Upper lobe of right lung (tissue), 1 donor: ENCODE results near the gene SERHL2. TPM values are rescaled to one million over a fixed set of nuclear protein-coding genes. Genes with fewer than 3 reads are reported as not detected.
"Not testable (repeated sequence)": the region's sequence is repeated elsewhere in the genome, so short reads cannot be mapped to it uniquely, and the experiment has no call there.

ENCODE experiments used
- ATAC-seq: fragments of 200-7000 bp; cut with Tn5 transposase; one replicate; pipeline ENCODE4 v1.9.1; 2020; ENCODE audit warnings: mild to moderate bottlenecking, moderate library complexity
- DNase-seq: peaks from one replicate; pipeline ENCODE4 v3.0.0-alpha.2; 2020
- H3K27ac ChIP-seq: fragments of 200-600 bp; one replicate; pipeline ENCODE4 v1.8.0; 2022
- H3K27me3 ChIP-seq: fragments of 200-600 bp; one replicate; pipeline ENCODE4 v1.8.0; 2022; ENCODE audit warnings: mild to moderate bottlenecking
- H3K36me3 ChIP-seq: fragments of 200-600 bp; one replicate; pipeline ENCODE4 v1.8.0; 2022
- H3K4me1 ChIP-seq: fragments of 200-600 bp; one replicate; pipeline ENCODE4 v1.8.0; 2022
- H3K4me3 ChIP-seq: fragments of 200-600 bp; one replicate; pipeline ENCODE4 v1.8.0; 2022; ENCODE audit warnings: mild to moderate bottlenecking
- H3K9me3 ChIP-seq: fragments of 200-600 bp; one replicate; pipeline ENCODE4 v1.8.0; 2022
- CTCF ChIP-seq: fragments of 200-600 bp; IDR thresholded peaks from one replicate; pipeline ENCODE4 v1.8.0; 2022; ENCODE audit warnings: antibody characterized with exemption
- intact Hi-C: fragments of 100-400 bp; cut with DNase I; formaldehyde crosslinking; loops from one replicate; pipeline ENCODE4 v1.11.0; 2022
- total RNA-seq: library from RNA; stranded (reverse); fragmentation: NEBNext Ultra II Directional; extraction: Animal tissue kit (Norgen Biotek cat#: 25700); gene quantifications from one replicate; pipeline ENCODE4 v1.2.1, GENCODE V29; 2021
- donor health status: DM: no; HTN: yes; CAD: no; lungs with severe emphysema.

The SERHL2 gene
- total RNA-seq, 1 donor from 2014 or later = 1.2 TPM

DNA sequence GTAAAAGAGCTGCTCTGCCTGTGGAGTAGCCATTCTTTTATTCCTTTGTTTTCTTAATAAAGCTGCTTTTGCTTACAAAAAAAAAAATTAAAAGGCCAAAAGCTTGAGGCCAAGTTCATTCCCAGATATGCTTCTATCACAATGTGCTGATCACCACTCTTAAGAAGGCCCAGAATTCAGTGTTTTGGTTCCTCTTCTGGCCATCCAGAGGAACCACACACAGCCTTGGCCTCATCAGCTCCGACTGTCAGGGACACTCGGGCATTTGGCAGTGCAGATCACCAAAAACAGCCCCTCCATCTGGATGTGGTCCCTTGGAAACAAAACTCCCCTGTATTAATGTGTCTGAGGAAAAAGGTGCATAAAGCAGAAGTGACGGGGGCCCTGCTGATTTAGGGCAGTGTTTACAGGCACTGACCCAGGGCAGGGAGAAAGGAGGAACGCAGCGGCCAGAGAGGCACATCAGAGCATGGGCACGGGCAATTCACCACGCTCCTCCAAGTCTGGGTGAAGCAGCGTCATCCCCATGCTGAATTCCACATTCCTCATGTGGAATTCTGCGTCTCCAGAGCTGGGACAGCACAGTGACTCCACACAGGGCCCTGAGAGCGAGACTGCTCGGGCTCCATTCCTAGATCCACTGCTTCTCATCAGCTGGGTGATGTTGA lies 43.2 kb downstream of the SERHL2 start:
- no peak for TF ChIP-seq CTCF
- intact Hi-C loops = no loop called here
- Histone ChIP-seq H3K36me3 (peaks cover 100% of the 10 kb centered on the region), H3K4me3 (no peak overlapping the region), H3K4me1 (peaks cover 10% of the 10 kb centered on the region), H3K27me3 (no peaks in the 10 kb centered on the region), H3K27ac (no peak overlapping the region), H3K9me3 (no peaks in the 10 kb centered on the region)
- DNase-seq = no peak
- no peak for ATAC-seq

- TF ChIP-seq CTCF = no peak
- peaks cover 32% of the 10 kb centered on the region for H3K4me1 ChIP-seq
- DNase-seq = no peak
- no peak for ATAC-seq
- no peaks in the 10 kb centered on the region for H3K9me3 ChIP-seq
- peak overlapping the region; percentile 58 for H3K27ac ChIP-seq
- no peaks in the 10 kb centered on the region for H3K27me3 ChIP-seq
- intact Hi-C loops = no loop called here
- peaks cover 79% of the 10 kb centered on the region for H3K36me3 ChIP-seq
- no peak overlapping the region for H3K4me3 ChIP-seq
Measured at GRCh38 chr22:42601879-42602465, 48.2 kb downstream of the SERHL2 start.

DNA sequence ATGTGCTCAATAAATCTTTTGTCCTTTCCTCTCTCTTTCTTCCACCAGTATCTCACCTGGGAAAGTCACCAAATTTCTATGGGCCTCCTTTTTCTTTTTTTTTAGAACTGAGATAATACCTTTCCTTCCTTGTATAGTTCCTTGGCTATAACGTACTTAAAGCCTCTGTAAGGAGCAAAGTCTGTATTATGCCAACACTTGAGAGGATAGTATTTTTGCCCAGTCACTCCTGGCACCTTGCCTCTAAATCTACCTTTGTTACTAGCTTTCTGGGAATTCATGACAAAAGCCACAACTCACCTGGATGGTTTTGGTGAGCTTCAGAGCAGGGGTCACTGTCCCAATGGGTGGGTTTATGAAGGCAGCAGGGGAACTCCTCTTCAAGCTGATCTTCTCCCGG lies 48.7 kb downstream of the SERHL2 start:
- ATAC-seq = no peak
- no peaks in the 10 kb centered on the region for H3K9me3 ChIP-seq
- DNase-seq = no peak
- H3K4me1 ChIP-seq = peaks cover 32% of the 10 kb centered on the region
- TF ChIP-seq CTCF = no peak
- no peak overlapping the region for H3K4me3 ChIP-seq
- intact Hi-C loops = no loop called here
- H3K27me3 ChIP-seq = no peaks in the 10 kb centered on the region
- H3K27ac ChIP-seq = peak overlapping the region; percentile 58
- peaks cover 74% of the 10 kb centered on the region for H3K36me3 ChIP-seq

DNA sequence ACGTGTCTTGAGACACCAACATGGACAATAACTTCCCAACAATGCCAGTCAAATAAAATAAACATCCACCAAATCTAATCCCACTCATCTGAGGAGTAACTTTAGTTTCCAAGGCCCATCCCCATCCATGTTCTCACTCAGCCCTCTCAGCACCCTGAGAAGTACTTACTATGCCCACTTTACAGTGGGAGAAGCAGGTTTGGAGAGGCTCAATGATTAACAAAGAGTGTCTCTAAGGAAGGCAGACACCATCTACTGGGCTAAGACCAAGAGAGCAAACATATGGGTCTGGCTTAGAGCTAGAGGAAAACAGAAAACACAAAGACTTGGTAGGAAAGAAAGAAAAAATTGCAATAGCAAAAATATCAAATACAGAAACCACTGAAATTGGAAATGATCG lies 49.7 kb downstream of the SERHL2 start:
- peak overlapping the region; percentile 58 for H3K27ac ChIP-seq

GRCh38 chr22:42604403-42604802 lies 50.6 kb downstream of the SERHL2 start:
- intact Hi-C loops = no loop called here
- ATAC-seq (peak; percentile 79), DNase-seq (no peak)
- no peak overlapping the region for H3K4me3 ChIP-seq
- no peaks in the 10 kb centered on the region for H3K9me3 ChIP-seq
- peaks cover 55% of the 10 kb centered on the region for H3K36me3 ChIP-seq
- TF ChIP-seq CTCF = no peak
- H3K4me1 ChIP-seq = peaks cover 43% of the 10 kb centered on the region
- H3K27ac ChIP-seq = no peak overlapping the region
- no peaks in the 10 kb centered on the region for H3K27me3 ChIP-seq

More for the DNA sequence above, 49.7 kb downstream of the SERHL2 start:
- Histone ChIP-seq H3K36me3 (peaks cover 65% of the 10 kb centered on the region), H3K4me1 (peaks cover 33% of the 10 kb centered on the region), H3K9me3 (no peaks in the 10 kb centered on the region), H3K4me3 (no peak overlapping the region), H3K27me3 (no peaks in the 10 kb centered on the region)
- DNase-seq = no peak
- peak; percentile 87 for ATAC-seq
- TF ChIP-seq CTCF = no peak
- intact Hi-C loops = no loop called here

- DNase-seq, H3K27me3 ChIP-seq, ATAC-seq, H3K9me3 ChIP-seq, H3K4me3 ChIP-seq, intact Hi-C loops: not testable (repeated sequence)
- peaks cover 28% of the 10 kb centered on the region for H3K36me3 ChIP-seq
- peak overlapping the region; percentile 58 for H3K27ac ChIP-seq
- peaks cover 60% of the 10 kb centered on the region for H3K4me1 ChIP-seq
Measured at GRCh38 chr22:42607641-42608040, 53.9 kb downstream of the SERHL2 start.
